ENCODE data around the gene GALNT9. TPM values are rescaled to one million over a fixed set of nuclear protein-coding genes. Genes with fewer than 3 reads are reported as not detected.

GALNT9 gene
- total RNA-seq, 2 experiments from 2014 or later: not detected

- H3K27ac Mint-ChIP-seq: no peak overlapping the region
- no peaks in the 10 kb centered on the region for H3K4me1 Mint-ChIP-seq
- peaks cover 3% of the 10 kb centered on the region for H3K36me3 Mint-ChIP-seq (ENCODE audit: low read depth)
- no peak overlapping the region for H3K4me3 Mint-ChIP-seq
- ChIA-PET POLR2A (no interaction called here), CTCF (no interaction called here)
- DNase-seq: no peak
- peaks cover 13% of the 10 kb centered on the region for H3K9me3 Mint-ChIP-seq
- H3K27me3 Mint-ChIP-seq: peaks cover 21% of the 10 kb centered on the region
Measured at GRCh38 chr12:132330549-132330881, 1.1 kb upstream of the GALNT9 start.

- POLR2A ChIA-PET: no interaction called here
Measured at GRCh38 chr12:132329720-132330548, 545 bp upstream of the GALNT9 start.

GRCh38 chr12:132328282-132329029 lies 933 bp downstream of the GALNT9 start:
- no peak overlapping the region for H3K27ac Mint-ChIP-seq
- peaks cover 21% of the 10 kb centered on the region for H3K27me3 Mint-ChIP-seq
- H3K4me3 Mint-ChIP-seq: no peak overlapping the region
- H3K4me1 Mint-ChIP-seq: no peaks in the 10 kb centered on the region
- peaks cover 6% of the 10 kb centered on the region for H3K9me3 Mint-ChIP-seq
- ChIA-PET CTCF (interaction anchor here (0.9 kb wide), 1 partner anchor 175 kb away, joined by 3 read pairs; no protein-coding TSS in a partner anchor), POLR2A (no interaction called here)
- no peak for DNase-seq
- H3K36me3 Mint-ChIP-seq (ENCODE audit: low read depth): peaks cover 3% of the 10 kb centered on the region

More at GRCh38 chr12:132329720-132330548, 545 bp upstream of the GALNT9 start:
- CTCF ChIA-PET: no interaction called here
- H3K27me3 Mint-ChIP-seq: peaks cover 21% of the 10 kb centered on the region
- no peak overlapping the region for H3K27ac Mint-ChIP-seq
- no peak for DNase-seq
- peaks cover 7% of the 10 kb centered on the region for H3K9me3 Mint-ChIP-seq
- H3K4me3 Mint-ChIP-seq: no peak overlapping the region
- H3K4me1 Mint-ChIP-seq: no peaks in the 10 kb centered on the region
- peaks cover 3% of the 10 kb centered on the region for H3K36me3 Mint-ChIP-seq (ENCODE audit: low read depth)

GRCh38 chr12:132327336-132328171 lies 1.8 kb downstream of the GALNT9 start:
- ChIA-PET POLR2A (no interaction called here), CTCF (no interaction called here)
- peaks cover 25% of the 10 kb centered on the region for H3K27me3 Mint-ChIP-seq
- no peak overlapping the region for H3K27ac Mint-ChIP-seq
- H3K9me3 Mint-ChIP-seq: peaks cover 6% of the 10 kb centered on the region
- peaks cover 3% of the 10 kb centered on the region for H3K36me3 Mint-ChIP-seq (ENCODE audit: low read depth)
- DNase-seq: no peak
- no peaks in the 10 kb centered on the region for H3K4me1 Mint-ChIP-seq
- H3K4me3 Mint-ChIP-seq: no peak overlapping the region

- ChIA-PET POLR2A (no interaction called here), CTCF (no interaction called here)
- H3K27ac Mint-ChIP-seq: no peak overlapping the region
- H3K27me3 Mint-ChIP-seq: peaks cover 25% of the 10 kb centered on the region
- H3K9me3 Mint-ChIP-seq: peaks cover 6% of the 10 kb centered on the region
- H3K4me1 Mint-ChIP-seq: no peaks in the 10 kb centered on the region
- no peak overlapping the region for H3K4me3 Mint-ChIP-seq
- no peak for DNase-seq
- peaks cover 3% of the 10 kb centered on the region for H3K36me3 Mint-ChIP-seq (ENCODE audit: low read depth)
Measured at GRCh38 chr12:132326646-132327045, 2.7 kb downstream of the GALNT9 start.

DNA sequence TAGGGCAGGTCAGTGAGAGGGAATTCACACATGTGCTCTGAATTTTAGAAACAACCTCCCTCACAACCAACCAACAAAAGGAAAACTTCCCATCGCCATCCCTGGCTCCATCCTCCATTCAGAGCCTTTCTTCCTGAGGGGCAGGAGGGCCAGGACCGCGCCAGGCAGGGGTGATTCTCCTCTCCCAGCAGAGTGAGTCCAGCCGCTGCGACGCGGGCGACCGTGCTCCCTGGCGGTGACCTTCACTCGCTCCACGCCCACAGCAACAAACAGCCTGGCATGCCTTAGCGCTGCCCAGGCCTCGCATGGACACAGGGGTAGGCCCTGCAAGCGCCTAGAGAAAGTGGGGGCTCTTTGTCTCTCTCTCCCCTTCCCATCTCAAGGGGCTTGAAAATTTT lies 3.7 kb downstream of the GALNT9 start:
- Mint-ChIP-seq H3K27ac (no peak overlapping the region), H3K4me1 (no peaks in the 10 kb centered on the region), H3K9me3 (peaks cover 3% of the 10 kb centered on the region), H3K27me3 (peaks cover 21% of the 10 kb centered on the region), H3K36me3 (ENCODE audit: low read depth) (peaks cover 2% of the 10 kb centered on the region), H3K4me3 (no peak overlapping the region)
- ChIA-PET POLR2A (no interaction called here), CTCF (no interaction called here)
- no peak for DNase-seq

DNA sequence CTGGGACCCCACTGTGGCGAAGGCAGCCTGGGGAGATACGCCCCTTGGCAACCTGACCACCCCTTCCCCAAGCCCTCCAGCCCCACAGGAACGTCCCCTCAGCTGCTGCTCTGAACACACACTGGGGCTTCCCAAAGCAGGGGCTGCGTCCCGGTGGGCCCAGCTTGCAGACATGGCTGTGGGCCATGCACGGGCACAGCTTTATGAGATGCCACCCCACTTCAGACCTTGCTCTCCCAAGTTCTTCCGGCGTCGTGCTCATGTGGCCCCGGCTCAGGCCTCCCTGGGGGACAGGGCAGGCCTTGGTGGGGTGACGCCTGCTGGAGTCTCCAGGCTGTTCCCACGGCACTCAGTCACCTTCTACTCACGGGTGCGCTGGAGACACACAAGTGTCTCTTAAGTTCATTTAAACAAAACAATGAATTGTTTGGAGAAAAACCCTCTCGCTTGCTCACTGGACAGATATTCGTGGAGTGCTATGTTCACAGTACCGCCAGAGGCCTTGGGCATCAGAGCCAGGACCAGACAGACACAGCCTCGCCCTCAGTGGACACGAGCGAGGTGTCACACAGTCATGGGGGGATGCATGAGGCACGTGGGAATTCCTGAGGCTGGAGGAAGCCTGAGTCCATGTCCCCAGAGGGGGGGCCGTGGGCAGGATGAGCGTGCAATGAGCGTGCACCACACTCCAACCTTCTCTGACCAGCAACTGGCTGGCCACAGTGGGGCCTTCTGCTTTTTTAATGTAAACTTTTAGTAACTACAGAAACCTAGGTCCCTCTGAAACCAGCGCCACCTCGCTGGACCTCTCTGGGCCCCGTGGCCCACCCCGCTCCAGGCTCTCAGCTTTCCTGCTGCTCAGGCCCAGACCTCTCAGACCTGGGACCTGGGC lies 4.3 kb downstream of the GALNT9 start:
- no peaks in the 10 kb centered on the region for H3K9me3 Mint-ChIP-seq
- no peak overlapping the region for H3K4me3 Mint-ChIP-seq
- ChIA-PET POLR2A (no interaction called here), CTCF (interaction anchor here (0.6 kb wide), 1 partner anchor 805 kb away, joined by 3 read pairs; no protein-coding TSS in a partner anchor)
- no peaks in the 10 kb centered on the region for H3K36me3 Mint-ChIP-seq (ENCODE audit: low read depth)
- H3K27ac Mint-ChIP-seq: no peak overlapping the region
- no peaks in the 10 kb centered on the region for H3K4me1 Mint-ChIP-seq
- H3K27me3 Mint-ChIP-seq: peaks cover 15% of the 10 kb centered on the region
- no peak for DNase-seq

- H3K36me3 Mint-ChIP-seq (ENCODE audit: low read depth): no peaks in the 10 kb centered on the region
Measured at GRCh38 chr12:132324173-132324572, 5.2 kb downstream of the GALNT9 start.

GRCh38 chr12:132323171-132324010 lies 6.0 kb downstream of the GALNT9 start:
- Mint-ChIP-seq H3K4me3 (peak overlapping the region; percentile 32), H3K9me3 (no peaks in the 10 kb centered on the region), H3K27ac (no peak overlapping the region), H3K27me3 (peaks cover 14% of the 10 kb centered on the region), H3K36me3 (ENCODE audit: low read depth) (no peaks in the 10 kb centered on the region), H3K4me1 (no peaks in the 10 kb centered on the region)
- DNase-seq: peak; percentile 20
- POLR2A ChIA-PET: interaction anchor here (0.7 kb wide), 1 partner anchor 107 kb away, joined by 3 read pairs; no protein-coding TSS in a partner anchor
- CTCF ChIA-PET: no interaction called here

More at GRCh38 chr12:132324173-132324572, 5.2 kb downstream of the GALNT9 start:
- ChIA-PET CTCF (interaction anchor here (0.6 kb wide), 1 partner anchor 805 kb away, joined by 3 read pairs; no protein-coding TSS in a partner anchor), POLR2A (no interaction called here)
- Mint-ChIP-seq H3K4me1 (no peaks in the 10 kb centered on the region), H3K27ac (no peak overlapping the region), H3K4me3 (no peak overlapping the region), H3K9me3 (no peaks in the 10 kb centered on the region), H3K27me3 (peaks cover 15% of the 10 kb centered on the region)
- no peak for DNase-seq

DNA sequence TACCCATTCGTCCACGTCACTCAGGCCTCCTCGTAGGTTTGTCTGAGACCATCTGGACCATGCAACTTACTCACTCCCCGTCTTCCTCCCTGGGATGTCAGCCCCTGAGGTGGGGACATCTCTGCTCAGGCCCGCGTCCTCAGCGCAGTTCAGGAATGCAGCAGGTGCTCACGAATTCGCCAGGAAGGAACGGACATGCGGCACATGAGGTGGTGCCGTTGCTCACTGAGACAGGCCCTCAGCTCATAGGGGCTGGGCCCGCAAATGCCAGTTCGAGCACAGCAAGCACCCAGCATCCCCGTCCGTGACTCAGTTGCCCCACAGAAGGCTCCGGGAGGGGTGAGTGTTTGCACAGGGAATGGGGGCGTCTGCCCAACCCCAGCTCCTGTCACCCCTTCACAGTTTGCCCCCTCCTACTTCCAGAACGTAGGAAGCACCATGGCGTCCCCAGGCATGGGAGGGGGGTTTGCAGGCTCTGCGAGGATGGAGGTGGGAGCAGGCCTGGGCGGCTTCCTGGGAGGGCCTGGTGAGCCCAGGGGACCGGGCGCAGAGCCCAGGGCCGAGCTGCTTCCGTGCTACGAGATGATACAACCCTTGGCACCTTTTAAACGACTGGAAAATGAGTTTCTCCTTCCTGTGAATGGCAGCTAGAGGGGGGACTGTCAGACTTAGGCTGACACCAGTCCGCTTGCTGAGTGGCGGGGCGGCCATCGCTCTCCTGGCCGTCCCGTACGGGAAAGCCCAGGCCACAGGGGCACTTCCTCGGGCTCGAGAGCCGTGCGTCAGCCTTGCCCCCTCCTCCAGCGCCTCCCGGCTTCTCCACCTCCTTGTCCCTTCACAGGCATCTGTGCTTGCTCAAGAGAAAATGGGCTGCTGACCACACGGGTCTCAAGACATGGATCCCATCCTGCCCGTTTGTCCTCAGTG lies 6.9 kb downstream of the GALNT9 start:
- ChIA-PET POLR2A (interaction anchor here (0.7 kb wide), 1 partner anchor 108 kb away, joined by 3 read pairs; no protein-coding TSS in a partner anchor), CTCF (no interaction called here)
- Mint-ChIP-seq H3K36me3 (ENCODE audit: low read depth) (no peaks in the 10 kb centered on the region), H3K4me3 (no peak overlapping the region), H3K9me3 (no peaks in the 10 kb centered on the region), H3K27ac (no peak overlapping the region), H3K4me1 (no peaks in the 10 kb centered on the region), H3K27me3 (peaks cover 10% of the 10 kb centered on the region)
- DNase-seq: no peak

All from activated CD4-positive, alpha-beta memory T cell treated with anti-CD3 and anti-CD28 coated beads, Interleukin-2, amount 10 ng/mL, durations not matched to agents 7 days and 5 days (primary cell).